ENCODE measurements around the gene NHS.

NHS gene

GRCh38 chrX:17471861-17472260 is 96.9 kb downstream of the NHS start:
- H3K27ac ChIP-seq: no peak overlapping the region
- TF ChIP-seq, protein P1, sequence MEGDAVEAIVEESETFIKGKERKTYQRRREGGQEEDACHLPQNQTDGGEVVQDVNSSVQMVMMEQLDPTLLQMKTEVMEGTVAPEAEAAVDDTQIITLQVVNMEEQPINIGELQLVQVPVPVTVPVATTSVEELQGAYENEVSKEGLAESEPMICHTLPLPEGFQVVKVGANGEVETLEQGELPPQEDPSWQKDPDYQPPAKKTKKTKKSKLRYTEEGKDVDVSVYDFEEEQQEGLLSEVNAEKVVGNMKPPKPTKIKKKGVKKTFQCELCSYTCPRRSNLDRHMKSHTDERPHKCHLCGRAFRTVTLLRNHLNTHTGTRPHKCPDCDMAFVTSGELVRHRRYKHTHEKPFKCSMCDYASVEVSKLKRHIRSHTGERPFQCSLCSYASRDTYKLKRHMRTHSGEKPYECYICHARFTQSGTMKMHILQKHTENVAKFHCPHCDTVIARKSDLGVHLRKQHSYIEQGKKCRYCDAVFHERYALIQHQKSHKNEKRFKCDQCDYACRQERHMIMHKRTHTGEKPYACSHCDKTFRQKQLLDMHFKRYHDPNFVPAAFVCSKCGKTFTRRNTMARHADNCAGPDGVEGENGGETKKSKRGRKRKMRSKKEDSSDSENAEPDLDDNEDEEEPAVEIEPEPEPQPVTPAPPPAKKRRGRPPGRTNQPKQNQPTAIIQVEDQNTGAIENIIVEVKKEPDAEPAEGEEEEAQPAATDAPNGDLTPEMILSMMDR (IDR thresholded peaks at IDR 0.05): no peak
- no peak for TF ChIP-seq ZFX (IDR thresholded peaks at IDR 0.05; ENCODE audit: borderline replicate concordance)

GRCh38 chrX:17472424-17472823 is 97.4 kb downstream of the NHS start:
- H3K27ac ChIP-seq: no peak overlapping the region
- TF ChIP-seq ZFX (IDR thresholded peaks at IDR 0.05; ENCODE audit: borderline replicate concordance): no peak
- TF ChIP-seq, protein P1 (IDR thresholded peaks at IDR 0.05): no peak

GRCh38 chrX:17473021-17473420 is 98.0 kb downstream of the NHS start:
- H3K27ac ChIP-seq: no peak overlapping the region
- TF ChIP-seq, protein P1 (IDR thresholded peaks at IDR 0.05): no peak
- TF ChIP-seq ZFX (IDR thresholded peaks at IDR 0.05; ENCODE audit: borderline replicate concordance): no peak

DNA sequence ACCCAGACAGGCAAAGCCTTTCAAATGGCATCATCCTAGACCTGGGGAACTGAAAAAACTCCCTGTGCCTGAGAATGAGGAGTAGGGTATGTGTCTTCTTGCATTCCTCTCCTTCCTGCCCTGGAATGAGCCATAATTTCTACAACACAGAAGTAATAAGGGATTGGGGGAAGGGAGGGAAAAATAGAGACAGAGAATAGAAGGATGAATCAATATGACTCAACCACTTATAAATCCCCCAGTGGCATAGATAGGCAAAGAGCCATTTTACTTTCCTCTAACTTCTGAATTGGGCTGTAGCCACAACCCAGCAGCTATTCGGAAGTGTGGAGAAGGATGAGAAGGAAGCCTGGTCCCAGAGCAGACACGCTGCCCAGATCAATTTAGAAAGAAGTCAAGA is 99.9 kb downstream of the NHS start:
- no peak overlapping the region for H3K27ac ChIP-seq
- TF ChIP-seq, protein P1 (IDR thresholded peaks at IDR 0.05): no peak
- TF ChIP-seq ZFX (IDR thresholded peaks at IDR 0.05; ENCODE audit: borderline replicate concordance): no peak

DNA sequence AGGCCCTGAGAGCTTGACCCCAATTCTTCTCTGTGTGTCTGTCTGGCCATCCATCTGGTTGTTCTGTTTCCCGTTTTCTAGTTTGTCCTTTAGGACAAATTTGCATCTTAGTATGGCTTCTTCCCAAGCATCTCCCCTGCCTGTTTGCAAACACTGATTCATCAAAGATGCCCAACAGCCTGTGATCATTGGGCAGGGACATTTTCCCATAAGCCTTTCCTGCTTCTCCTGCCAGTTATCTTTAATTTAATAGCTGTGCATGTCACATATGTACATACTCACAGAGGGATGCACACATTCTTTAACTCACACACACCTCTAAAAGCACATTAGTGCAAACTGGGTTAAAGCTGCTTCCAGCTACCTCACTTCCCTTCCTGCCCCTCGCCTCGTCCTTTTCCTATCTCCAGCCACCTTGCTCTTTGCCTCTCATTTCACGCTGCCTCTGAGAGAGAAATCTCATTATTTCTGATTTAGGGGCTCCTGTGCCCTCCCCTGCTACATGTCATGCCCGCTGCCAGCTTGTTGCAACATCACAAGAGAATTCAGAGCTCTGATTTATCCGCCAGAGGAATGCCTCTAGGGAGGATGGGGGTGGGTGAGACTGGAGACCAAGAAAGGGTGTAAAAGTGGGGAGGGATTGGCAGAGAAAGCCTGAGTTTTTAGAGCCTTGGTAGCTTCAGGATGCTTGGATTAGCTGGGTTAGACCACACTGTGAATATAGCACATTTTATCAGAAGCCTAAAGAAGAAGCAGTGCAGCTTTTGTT is 100.6 kb downstream of the NHS start:
- TF ChIP-seq ZFX (IDR thresholded peaks at IDR 0.05; ENCODE audit: borderline replicate concordance): no peak
- TF ChIP-seq, protein P1 (IDR thresholded peaks at IDR 0.05): no peak
- no peak overlapping the region for H3K27ac ChIP-seq

- no peak for TF ChIP-seq ZFX (IDR thresholded peaks at IDR 0.05; ENCODE audit: borderline replicate concordance)
- TF ChIP-seq, protein P1 (IDR thresholded peaks at IDR 0.05): no peak
Observed at GRCh38 chrX:17476411-17476810, 101.4 kb downstream of the NHS start.

DNA sequence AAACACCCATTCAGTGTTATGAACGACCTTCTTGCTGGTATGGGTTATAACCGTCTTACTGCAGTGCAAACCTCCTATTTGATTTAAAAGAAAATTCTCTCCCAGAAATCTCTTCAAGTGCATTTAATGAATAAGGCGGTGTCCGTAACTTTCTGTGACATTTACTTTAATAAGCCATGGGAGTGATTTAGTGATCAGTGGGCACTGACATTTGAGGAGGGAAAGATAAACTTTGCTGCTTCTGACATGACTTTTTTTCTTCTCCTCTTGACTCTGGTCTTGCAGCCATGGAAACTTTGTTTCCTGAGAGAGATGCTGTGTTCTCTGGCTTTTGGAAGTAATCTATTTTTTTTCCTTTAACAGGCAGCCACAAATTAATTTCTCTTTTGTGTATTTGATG is 106.1 kb downstream of the NHS start:
- no peak overlapping the region for H3K27ac ChIP-seq
- TF ChIP-seq ZFX (IDR thresholded peaks at IDR 0.05; ENCODE audit: borderline replicate concordance): no peak
- TF ChIP-seq, protein P1 (IDR thresholded peaks at IDR 0.05): no peak

More at GRCh38 chrX:17476411-17476810, 101.4 kb downstream of the NHS start:
- H3K27ac ChIP-seq: no peak overlapping the region
